ENCODE results near the gene CAMKK2. TPM values are rescaled to one million over a fixed set of nuclear protein-coding genes. Genes with fewer than 3 reads are reported as not detected.

The CAMKK2 gene
- total and polyA plus RNA-seq, 2 of the 4 experiments (the other 2 are of a cell fraction), result 15.2 to 24.7 TPM

DNA sequence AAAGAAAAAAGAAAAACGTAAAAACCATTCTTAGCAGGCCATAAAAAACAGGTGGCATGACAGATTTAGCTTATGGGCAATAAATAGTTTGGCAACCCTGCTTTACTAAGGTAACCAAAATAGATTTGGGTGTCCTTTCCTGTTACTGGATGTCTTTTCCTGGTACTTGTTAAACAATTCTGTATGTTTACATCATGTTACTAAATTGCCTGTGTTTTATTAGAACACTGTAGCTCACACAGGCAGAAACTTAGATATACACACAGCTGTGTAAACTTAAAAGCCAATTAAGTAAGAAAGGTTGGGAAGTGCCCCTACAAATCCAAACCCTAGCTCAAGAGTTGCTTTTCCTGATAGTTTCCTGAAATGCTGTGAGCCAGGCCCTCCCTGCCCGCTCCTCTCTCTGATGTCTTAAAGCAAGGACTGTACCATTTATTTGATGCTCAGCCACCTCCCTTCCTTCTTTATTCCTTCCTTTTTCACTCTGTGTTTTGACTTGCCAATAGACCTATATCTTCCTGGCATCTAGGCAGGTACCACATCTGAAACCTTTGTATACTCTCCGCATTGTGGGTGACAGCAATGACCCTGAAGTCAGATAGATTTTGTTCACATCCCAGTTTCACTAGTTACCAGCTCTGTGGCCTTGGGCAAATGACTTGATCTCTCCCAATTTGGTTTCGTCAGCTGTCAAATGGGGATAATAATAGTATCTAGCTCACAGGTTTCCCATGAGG, 3.7 kb upstream of the CAMKK2 start:
- H4K91ac ChIP-seq (ENCODE audit: insufficient read depth, low read depth, low read length), result no peak overlapping the region
- H3K4me2 ChIP-seq (ENCODE audit: low read depth, low read length), result no peak overlapping the region
- 80% methylated on average over 1 of the region's 4 CpGs; no CpG with 5 or more reads in 1 of the 2 experiments for WGBS, 2 experiments (ENCODE audit: extremely low coverage in 2 of 2, insufficient read length in 1 of 2)
- no peak overlapping the region for H3K23ac ChIP-seq (ENCODE audit: low read depth, low read length)
- POLR2A ChIA-PET (ENCODE audit: unreplicated experiment), result no interaction called here
- H3K56ac ChIP-seq (ENCODE audit: extremely low read depth, insufficient read depth, low read length), result no peak overlapping the region
- no peaks in the 10 kb centered on the region for H3K9me3 ChIP-seq (ENCODE audit: control insufficient read depth, insufficient read depth, low read length)
- peaks cover 4% of the 10 kb centered on the region for H4K20me1 ChIP-seq (ENCODE audit: insufficient read depth, low read length)
- no peak overlapping the region for H2BK15ac ChIP-seq (ENCODE audit: low read depth, low read length)
- no peak overlapping the region for H3K4ac ChIP-seq (ENCODE audit: low read depth, low read length)
- in situ Hi-C loops (cut with MboI; ENCODE audit: low sequenced_read_pairs), result no loop called here
- no peak overlapping the region for H3K14ac ChIP-seq (replicated peaks; ENCODE audit: low read depth, low read length)
- no TSS peak for BruUV-seq (replicated peaks)
- H2AFZ ChIP-seq (replicated peaks; ENCODE audit: low read length, poor library complexity), result no peak overlapping the region
- TF ChIP-seq USF2 (IDR thresholded peaks at IDR 0.05; ENCODE audit: low read depth, low read length) (no peak), NFE2L2 (IDR thresholded peaks at IDR 0.05; ENCODE audit: low read depth, low read length) (no peak), POLR2A (IDR thresholded peaks at IDR 0.05; ENCODE audit: low read depth, low read length) (no peak), FOS (IDR thresholded peaks at IDR 0.05; ENCODE audit: low read depth, low read length) (no peak), CHD1 (IDR thresholded peaks at IDR 0.05; ENCODE audit: low read depth, low read length) (no peak), MAFK (IDR thresholded peaks at IDR 0.05; ENCODE audit: low read depth, low read length) (no peak), RCOR1 (IDR thresholded peaks at IDR 0.05; ENCODE audit: insufficient replicate concordance, low read length) (no peak), SMC3 (IDR thresholded peaks at IDR 0.05; ENCODE audit: low read depth, low read length) (no peak), RFX5 (IDR thresholded peaks at IDR 0.05; ENCODE audit: low read depth, low read length) (no peak), MXI1 (IDR thresholded peaks at IDR 0.05; ENCODE audit: borderline replicate concordance, low read depth, low read length) (no peak)
- H2AK5ac ChIP-seq (ENCODE audit: low read depth, low read length), result no peak overlapping the region
- CTCF ChIA-PET, result interaction anchor here (0.6 kb wide), 1 partner anchor 143 kb away, joined by 6 read pairs; no protein-coding TSS in a partner anchor
- no peak overlapping the region for H2BK20ac ChIP-seq (ENCODE audit: low read depth, low read length)
- H3K9me1 ChIP-seq (ENCODE audit: insufficient read depth, low read length), result peaks cover under 1% of the 10 kb centered on the region; the same call in 1 of the 2 replicates
- no peak overlapping the region for H3K27ac ChIP-seq (ENCODE audit: insufficient read depth, low read length)
- H2BK120ac ChIP-seq (ENCODE audit: low read depth, low read length), result no peak overlapping the region
- H3K18ac ChIP-seq (ENCODE audit: low read depth, low read length), result no peak overlapping the region
- no peak overlapping the region for H4K5ac ChIP-seq (ENCODE audit: low read depth, low read length)
- H3K36me3 ChIP-seq (ENCODE audit: control insufficient read depth, insufficient read depth, low read length), result no peaks in the 10 kb centered on the region
- no peak overlapping the region for H2BK5ac ChIP-seq (ENCODE audit: low read depth, low read length, poor library complexity, severe bottlenecking)
- intact Hi-C loops (cut with micrococcal nuclease), result no loop called here
- H3K9ac ChIP-seq (ENCODE audit: low read depth, low read length), result no peak overlapping the region
- H3K79me1 ChIP-seq (ENCODE audit: low read depth in 1 of 2, low read length in 2 of 2), result peaks cover 11% of the 10 kb centered on the region in 2 experiments; a peak in 3 of 4 replicates
- H3K27me3 ChIP-seq (ENCODE audit: control insufficient read depth, insufficient read depth, low read length), result 0 out of 2 replicates have a peak, but pooled peaks cover 2% of the 10 kb centered on the region
- no peak overlapping the region for H3K4me3 ChIP-seq (ENCODE audit: insufficient read depth, low read depth, low read length)
- H3K4me1 ChIP-seq (ENCODE audit: control insufficient read depth, insufficient read depth, low read length), result peaks cover 5% of the 10 kb centered on the region
- dilution Hi-C loops (cut with HindIII; ENCODE audit: low sequenced_read_pairs, unreplicated experiment), result no loop called here
- H4K8ac ChIP-seq (ENCODE audit: low read depth in 2 of 2, low read length in 2 of 2), result no peak overlapping the region
- no peak for DNase-seq
- H2AK9ac ChIP-seq (replicated peaks; ENCODE audit: low read depth, low read length, poor library complexity), result no peak overlapping the region
- no peak for ATAC-seq (ENCODE audit: low read depth)
